SK-MEL-5 (cell line): ENCODE data around the gene PPP1R12B. TPM values are rescaled to one million over a fixed set of nuclear protein-coding genes. Genes with fewer than 3 reads are reported as not detected.
A peak's percentile ranks its signal among the peaks of the same experiment; 100 is the strongest.
"Not testable (repeated sequence)": the region's sequence is repeated elsewhere in the genome, so short reads cannot be mapped to it uniquely, and the experiment has no call there.

Experiments used
- DNase-seq: peaks from one replicate; pipeline ENCODE4 v3.0.0-alpha.2; 2016; ENCODE audit warnings: low read depth, low spot score
- in situ Hi-C: cut with HindIII; loops from 2 replicates; pipeline ENCODE4 v1.10.0; 2016; ENCODE audit warnings: low sequenced_read_pairs, high pct_unique_total_duplicates, low pct_unique_long_range_greater_than_20kb
- total RNA-seq: library from RNA; depleted of rRNA; stranded (reverse); fragments of >200 nt; shearing (Covaris generic); gene quantifications from 2 replicates; pipeline ENCODE4 v1.2.3, GENCODE V29; 2014

The PPP1R12B gene
- total RNA-seq, 1 experiment from 2014 or later: 18.6 TPM

DNA sequence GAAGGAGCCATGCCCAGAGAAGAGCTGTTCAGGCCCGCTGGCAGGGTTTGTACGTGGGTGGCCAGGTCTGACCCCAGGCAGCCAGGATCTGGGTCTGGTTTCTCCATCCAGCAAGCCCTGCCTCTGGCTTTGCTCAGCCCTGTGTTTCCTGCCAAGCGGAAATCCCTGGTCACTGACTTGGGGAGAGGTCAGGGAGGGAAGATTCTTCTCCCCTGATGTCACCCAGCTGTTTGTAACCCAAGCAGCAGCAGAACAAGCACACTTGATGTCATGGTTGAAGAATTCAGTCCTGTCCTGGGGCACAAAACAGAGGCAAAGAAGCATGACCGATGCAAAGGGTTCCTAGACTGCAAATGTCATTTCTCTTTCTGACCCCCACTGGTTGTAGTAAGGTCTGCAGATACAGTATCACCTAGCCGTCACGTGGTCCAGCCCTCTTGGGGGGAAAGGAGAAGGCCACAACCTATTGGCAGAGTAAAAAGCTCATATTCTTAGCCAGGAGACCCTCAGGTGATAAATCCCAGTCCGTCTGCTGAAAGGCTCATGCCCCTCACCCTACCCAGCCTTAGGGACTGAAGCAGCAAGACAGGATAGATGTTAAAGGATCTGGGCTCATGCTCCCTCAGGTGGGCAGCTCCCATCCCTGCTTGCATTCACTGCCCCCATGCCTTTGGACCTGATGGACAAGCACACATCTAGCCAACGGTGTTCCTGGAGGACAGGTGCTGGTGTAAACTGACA, 240.9 kb downstream of the PPP1R12B start:
- no peak for DNase-seq
- in situ Hi-C loops: no loop called here

DNA sequence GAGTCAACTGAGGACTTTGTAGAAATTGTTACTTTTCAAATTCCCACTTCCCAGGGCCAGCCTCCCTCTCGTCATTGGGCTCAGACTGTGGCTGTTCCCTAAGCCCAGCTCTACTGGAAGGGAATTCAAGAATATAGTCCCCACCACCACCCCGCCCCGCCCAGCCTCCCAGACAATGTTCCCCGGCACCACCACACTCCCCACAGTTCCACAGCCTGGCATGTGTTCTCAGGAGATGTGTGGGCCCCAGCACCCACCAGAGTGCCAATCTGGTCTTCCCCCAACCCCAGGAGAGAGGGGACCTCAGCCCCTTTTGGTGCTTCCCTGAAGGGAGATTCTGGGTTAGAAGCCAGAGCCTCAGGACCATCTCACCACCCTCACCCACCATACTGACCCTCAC, 241.6 kb downstream of the PPP1R12B start:
- DNase-seq: no peak
- in situ Hi-C loops: no loop called here

DNA sequence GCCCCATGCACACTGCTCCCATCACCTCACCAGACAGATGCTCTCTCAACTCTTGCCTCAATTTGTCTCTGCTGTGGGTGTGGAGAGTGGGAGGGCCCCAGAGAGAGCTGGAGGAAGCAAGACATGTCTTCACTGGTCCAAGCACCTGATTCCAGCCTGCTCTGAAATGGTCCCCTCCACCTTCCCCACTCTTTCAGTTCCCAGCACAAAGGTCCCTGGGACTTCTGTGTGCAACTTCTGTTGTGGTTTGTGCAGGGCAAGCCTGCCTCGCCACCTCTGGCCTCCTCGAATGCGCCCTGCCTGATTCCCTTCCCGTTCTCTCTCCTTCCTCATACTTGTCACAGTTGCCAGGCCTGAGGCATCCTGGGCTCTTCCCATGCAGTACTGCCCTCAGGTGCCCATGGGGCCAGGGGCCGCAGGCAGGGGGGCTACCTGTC, 242.5 kb downstream of the PPP1R12B start:
- DNase-seq: no peak
- in situ Hi-C loops: no loop called here

- DNase-seq: no peak
- in situ Hi-C loops: no loop called here
Measured at GRCh38 chr1:202591515-202591914, 243.0 kb downstream of the PPP1R12B start.

DNA sequence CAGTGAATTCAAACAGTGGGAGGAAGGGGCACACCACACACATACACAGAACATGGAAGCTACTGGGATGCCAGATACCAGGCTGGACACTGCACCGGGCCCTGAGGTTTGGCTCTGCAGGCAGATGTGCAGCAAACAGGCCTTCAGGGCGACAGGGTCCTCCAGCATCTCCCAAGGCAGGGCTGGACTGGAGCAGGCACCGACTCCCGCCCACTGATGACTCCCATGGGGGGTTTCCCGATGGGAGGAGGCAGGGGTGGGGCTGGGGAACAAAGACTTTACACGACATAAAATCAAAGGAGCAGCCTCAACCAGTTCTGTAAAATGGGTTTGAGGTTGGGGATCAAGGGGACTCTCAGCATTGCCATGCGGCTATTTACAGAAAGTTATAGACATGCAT, 243.6 kb downstream of the PPP1R12B start:
- in situ Hi-C loops: no loop called here
- no peak for DNase-seq

DNA sequence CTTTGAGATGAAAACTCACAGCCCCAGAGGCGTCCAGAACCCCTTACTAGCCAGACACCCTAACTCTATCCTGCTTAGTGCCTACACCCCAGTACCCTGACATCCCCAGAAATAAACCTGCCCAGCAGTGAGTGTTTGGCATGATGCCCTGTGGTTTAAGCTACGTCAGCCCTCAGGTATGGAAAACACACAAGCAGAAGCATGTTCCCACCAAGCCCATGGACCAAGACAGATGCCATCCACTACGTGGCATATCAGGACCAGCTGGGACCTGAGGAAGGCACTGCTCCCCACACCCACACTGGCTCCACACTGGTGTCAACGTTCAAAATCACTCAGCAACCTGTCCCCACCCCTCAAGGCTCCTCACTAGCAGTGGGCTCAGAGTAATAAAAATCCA, 245.3 kb downstream of the PPP1R12B start:
- in situ Hi-C loops: no loop called here
- no peak for DNase-seq

- DNase-seq: no peak
- in situ Hi-C loops: no loop called here
Measured at GRCh38 chr1:202596638-202597037, 248.1 kb downstream of the PPP1R12B start.

- no peak for DNase-seq
- in situ Hi-C loops: no loop called here
Measured at GRCh38 chr1:202597090-202597761, 248.7 kb downstream of the PPP1R12B start.

- in situ Hi-C loops: no loop called here
- peak; percentile 80 for DNase-seq
Measured at GRCh38 chr1:202599669-202600431, 251.4 kb downstream of the PPP1R12B start.

DNA sequence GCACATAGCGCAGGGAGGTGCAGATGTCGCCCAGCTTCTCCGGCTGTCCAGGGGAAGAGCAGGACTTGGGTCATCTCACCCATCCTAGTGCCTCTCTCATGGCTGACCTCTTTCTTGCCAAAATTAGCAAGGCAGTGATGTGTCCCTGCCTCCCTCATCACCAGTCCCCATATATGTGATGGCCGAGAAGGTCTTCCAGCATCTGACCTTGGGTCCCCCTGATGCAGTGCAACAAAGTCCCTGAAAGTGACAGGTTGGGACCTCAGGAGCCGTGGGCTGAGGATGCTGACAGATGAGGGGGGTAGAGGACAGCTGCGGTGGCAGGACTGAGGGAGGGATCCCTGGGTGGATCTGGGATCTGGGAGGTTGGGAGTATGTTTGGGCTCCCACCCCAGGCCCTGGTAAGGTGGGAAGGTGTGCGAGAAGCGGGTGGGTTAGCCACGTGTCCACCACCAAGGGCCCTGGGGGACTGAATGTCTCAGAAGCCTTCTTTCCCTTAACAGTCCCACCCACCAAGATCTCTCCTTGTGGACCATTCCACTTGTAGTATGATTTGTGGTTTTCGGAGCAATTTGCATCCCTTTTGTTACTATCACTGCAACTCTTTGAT, 252.0 kb downstream of the PPP1R12B start:
- no peak for DNase-seq
- in situ Hi-C loops: no loop called here

DNA sequence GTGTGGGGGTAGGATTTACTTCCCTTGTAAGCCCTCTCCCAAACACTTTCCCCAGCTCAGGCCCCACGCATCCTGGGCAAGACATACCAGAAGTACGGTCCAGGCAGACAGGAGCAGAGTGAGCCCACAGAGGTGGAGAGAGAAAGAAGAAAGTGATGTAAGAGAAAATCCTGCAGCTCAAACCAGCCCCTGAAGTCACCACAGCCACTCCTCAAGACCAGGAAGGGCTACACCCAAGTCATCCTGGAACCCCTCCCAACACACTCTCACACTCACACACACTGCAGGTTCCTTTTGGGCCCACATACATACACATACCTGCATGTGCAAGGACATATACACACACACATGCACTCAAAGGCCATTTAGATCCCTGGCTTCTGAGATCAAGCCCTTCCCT, 254.9 kb downstream of the PPP1R12B start:
- in situ Hi-C loops: no loop called here
- DNase-seq: no peak

GRCh38 chr1:202605515-202605914, 257.0 kb downstream of the PPP1R12B start:
- in situ Hi-C loops: no loop called here

DNA sequence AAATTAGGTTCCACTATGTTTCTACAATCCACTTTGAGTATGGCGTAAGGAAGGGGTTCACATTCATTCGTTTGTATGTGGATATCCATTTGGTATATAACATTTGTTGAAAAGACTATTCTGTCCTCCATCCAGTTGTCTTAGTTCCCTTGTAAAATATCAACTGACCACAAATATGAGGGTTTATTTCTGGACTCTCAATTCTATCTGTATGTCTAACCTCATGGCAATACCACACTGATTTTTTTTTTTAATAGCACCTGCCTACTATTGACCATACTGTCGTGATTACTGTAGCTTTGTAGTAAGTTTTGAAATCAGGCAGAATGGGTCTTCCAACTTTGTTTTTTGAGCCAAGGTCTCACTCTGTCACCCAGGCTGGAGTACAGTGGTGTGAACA, 263.5 kb downstream of the PPP1R12B start:
- in situ Hi-C loops, DNase-seq: not testable (repeated sequence)

More at GRCh38 chr1:202605515-202605914, 257.0 kb downstream of the PPP1R12B start:
- no peak for DNase-seq

- no peak for DNase-seq
- in situ Hi-C loops: no loop called here
Measured at GRCh38 chr1:202613571-202613970, 265.1 kb downstream of the PPP1R12B start.

GRCh38 chr1:202614363-202615207, 266.1 kb downstream of the PPP1R12B start:
- in situ Hi-C loops: not testable (repeated sequence)
- DNase-seq: peak; percentile 27

GRCh38 chr1:202615208-202615500, 266.7 kb downstream of the PPP1R12B start:
- DNase-seq, in situ Hi-C loops: not testable (repeated sequence)
